DMS153 (cell line): ENCODE measurements around the gene FLRT2.

Experiments used
- DNase-seq: peaks from one replicate; lab custom pipeline; 2025; lab: John Stamatoyannopoulos, UW

FLRT2 gene

DNA sequence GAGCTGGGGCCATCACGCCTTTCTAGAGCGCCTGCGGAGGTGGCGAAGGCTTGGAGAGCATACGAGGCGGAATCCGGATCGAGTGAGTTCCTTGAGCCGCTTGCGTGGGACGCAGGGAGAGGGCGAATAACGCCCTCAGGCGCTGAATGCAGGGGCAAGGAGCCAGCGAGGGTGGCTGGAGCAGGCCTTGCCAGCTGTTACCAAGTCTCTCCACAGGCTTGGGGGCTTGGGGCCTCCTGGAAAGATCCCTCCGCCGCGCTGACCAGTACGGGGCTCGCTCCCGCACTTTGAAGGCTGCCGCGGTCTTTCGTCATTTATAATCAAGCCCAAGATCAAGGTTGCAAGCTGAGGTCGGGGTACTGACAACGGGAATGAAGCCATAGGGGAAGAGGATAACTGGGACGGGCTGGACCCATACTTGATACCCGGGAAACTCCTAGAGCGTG lies 1.2 kb downstream of the FLRT2 start:
- DNase-seq: no peak

- DNase-seq: no peak
Observed at GRCh38 chr14:85531587-85532373, 1.8 kb downstream of the FLRT2 start.

- no peak for DNase-seq
Observed at GRCh38 chr14:85532374-85533022, 2.6 kb downstream of the FLRT2 start.

DNA sequence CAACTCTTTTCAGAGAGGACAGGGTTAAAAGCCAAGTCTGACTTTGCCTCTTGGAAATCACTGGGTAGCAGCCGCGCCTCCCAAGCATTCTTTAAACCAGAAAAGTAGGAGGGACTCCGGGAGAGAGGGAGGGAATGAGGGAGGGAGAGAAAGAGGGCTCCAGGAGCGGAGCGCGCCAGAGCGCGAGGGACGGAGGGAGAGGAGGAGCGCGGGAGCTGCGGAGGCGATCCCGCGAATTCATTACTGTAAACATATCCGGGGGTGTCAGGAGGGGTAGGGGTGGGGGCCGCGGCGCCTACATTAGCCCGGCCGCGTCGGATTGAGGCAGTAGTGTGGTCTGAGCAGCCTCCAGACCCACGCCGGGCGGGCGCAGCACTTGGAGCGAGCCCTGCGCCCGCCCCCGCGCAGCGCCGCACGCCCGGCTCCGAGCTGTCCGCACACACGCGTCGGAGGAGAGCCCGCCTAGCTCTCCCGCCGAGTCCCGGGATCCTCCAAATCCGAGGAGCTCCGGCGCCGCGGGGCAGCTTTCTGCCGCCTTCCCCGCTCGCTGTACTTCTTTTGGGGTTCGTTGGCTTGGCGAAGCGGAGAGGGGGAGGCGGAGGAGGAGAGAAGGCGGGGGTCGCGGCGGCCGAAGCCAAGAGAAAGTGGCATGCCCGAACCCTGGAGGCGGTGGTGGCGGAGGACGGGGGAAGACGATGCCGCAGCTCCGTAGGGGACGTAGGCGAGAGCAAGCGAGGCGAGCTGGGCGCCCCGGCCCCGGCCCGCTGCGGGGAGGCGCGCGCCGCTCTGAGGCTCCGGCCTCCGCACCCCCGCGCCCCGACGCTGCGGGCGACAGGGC lies 3.3 kb downstream of the FLRT2 start:
- peak; percentile 26 for DNase-seq

- DNase-seq: no peak
Observed at GRCh38 chr14:85533861-85534291, 3.9 kb downstream of the FLRT2 start.

GRCh38 chr14:85534458-85535293 lies 4.7 kb downstream of the FLRT2 start:
- DNase-seq: no peak

- no peak for DNase-seq
Observed at GRCh38 chr14:85535321-85535720, 5.4 kb downstream of the FLRT2 start.

- no peak for DNase-seq
Observed at GRCh38 chr14:85535991-85536832, 6.3 kb downstream of the FLRT2 start.

- peak; percentile 61 for DNase-seq
Observed at GRCh38 chr14:85536833-85537190, 6.9 kb downstream of the FLRT2 start.

- no peak for DNase-seq
Observed at GRCh38 chr14:85537526-85537925, 7.6 kb downstream of the FLRT2 start.

- DNase-seq: no peak
Observed at GRCh38 chr14:85538636-85539035, 8.7 kb downstream of the FLRT2 start.

GRCh38 chr14:85539510-85539909 lies 9.6 kb downstream of the FLRT2 start:
- DNase-seq: no peak

DNA sequence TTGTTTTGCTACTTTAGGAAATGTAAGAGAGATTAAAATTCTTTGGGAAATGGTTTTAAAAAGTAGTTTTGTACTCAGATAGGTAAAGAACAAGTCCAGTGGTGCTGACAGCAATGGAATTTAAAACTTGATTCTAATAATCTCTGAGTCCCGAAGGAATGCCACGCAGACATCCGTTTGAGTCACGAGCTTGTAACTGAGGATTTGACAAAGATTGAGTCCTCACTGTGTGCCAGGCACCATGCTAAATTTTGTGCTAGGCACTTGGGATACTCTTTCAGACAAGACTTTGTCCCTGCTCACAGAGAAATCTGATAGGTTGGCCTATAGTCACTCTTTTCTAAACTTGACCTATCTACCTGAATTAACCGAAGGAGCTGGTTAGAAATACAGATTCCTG lies 12.7 kb downstream of the FLRT2 start:
- DNase-seq: no peak

DNA sequence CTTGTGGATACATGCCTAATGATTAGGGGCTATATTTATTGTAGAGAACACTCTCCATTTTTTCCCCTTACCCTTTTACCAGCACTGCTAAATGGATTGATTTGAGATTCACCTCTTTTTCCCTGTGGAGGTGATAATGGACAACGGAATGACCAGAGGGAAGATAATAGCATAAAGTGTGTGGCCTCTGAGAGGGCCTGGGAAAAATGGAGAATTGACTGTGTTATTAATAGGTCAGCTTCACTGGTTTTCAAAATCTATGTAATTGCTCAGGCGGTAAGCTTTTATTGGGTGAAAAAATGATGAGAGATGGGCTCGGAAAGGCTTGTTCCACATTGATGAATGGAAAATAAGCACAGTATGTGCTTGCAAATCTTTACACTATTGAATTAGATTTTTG lies 15.8 kb downstream of the FLRT2 start:
- DNase-seq: no peak

GRCh38 chr14:85546390-85546789 lies 16.4 kb downstream of the FLRT2 start:
- DNase-seq: no peak

- no peak for DNase-seq
Observed at GRCh38 chr14:85549697-85550096, 19.8 kb downstream of the FLRT2 start.

- DNase-seq: no peak
Observed at GRCh38 chr14:85554106-85554505, 24.2 kb downstream of the FLRT2 start.

DNA sequence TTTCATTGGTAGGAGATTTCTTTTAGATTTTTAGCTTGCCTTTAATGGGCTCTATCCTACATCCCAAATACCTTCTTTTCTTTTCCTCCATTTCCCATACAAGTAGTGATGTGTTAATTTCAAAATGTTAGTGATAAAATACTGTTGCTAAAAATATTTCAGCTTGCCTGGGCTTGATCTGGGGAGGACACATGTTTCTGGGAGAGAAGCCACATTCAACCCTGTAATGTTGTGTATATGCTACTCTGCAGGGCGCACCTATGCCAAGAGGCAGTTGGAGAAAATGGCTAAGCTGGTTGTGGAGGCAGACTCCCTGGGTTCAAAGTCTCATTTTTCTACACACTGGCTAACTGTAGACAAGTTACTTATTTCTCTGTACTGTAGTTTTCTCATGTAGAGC lies 26.3 kb downstream of the FLRT2 start:
- DNase-seq: no peak

- DNase-seq: no peak
Observed at GRCh38 chr14:85558505-85558904, 28.6 kb downstream of the FLRT2 start.

DNA sequence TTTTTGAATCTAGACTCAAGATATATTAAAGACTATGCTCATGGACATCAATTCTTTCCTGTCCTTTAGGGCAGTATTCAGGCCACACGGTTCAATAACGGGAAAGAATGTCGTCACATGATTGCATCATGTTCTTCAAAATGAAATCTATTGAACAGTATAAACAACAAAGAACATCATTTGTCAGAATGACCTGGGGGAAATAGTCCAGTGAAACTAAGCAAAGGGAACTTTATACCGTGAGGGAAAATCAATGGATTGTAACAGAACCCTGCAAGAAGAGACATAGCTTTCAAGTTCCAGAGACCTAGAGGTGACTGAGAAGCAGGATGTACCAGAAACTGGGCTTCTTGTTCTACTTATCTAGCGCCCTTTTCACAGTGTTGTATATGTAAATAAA lies 32.7 kb downstream of the FLRT2 start:
- no peak for DNase-seq
